Inflammatory macrophage treated with lipopolysaccharide for 1 hour (primary cell): ENCODE measurements around the gene FAM229B.
"Not testable (repeated sequence)": the region's sequence is repeated elsewhere in the genome, so short reads cannot be mapped to it uniquely, and the experiment has no call there.

Experiments used
- DNase-seq, 2 donors: peaks; one replicate each; pipeline ENCODE4 v3.0.0-alpha.2; 2020 to 2022

The FAM229B gene, protein sequence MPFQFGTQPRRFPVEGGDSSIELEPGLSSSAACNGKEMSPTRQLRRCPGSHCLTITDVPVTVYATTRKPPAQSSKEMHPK

DNA sequence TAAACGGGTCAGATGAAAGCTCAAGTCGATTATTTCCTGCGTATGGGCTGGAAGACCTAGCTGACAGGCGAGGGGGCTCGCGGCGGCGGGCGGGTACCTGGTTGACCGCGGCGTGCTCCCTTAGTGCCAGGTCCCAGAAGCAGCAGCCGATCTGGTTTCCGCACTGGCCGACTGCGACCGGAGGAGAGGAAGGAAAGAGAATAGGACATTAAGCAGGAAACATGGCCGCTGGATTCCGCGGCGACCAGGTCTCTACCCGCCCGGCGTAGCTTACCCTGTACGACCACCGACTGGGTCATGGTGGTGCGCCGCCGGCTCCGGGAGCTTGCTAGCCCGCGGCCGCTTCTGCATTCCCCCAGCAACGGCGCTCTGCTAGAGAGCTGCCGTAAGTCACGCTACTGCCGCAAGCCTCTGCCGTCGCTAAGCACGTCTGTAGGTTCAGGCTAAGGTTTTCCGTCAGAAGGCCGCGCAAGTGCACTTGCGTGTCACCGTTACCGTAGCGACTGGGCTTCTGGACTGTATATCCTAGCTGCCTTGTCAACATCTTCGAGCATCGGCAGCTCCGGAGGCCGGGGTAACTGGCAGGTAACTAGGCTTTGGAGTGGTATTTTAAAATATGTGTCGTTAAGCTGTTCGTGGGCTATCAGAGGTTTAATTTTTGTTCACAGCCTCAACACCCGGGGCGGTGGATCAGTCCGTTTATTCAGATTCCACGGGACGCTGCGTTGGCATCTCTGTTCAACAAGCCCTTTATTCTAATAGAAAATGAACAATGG, at the start of gene FAM229B, which contains the start of gene TUBE1:
FAM229B (plus strand) TSS at position 456 of the 776 bp plus-strand sequence. CDS start 11,693 bp downstream, outside the sequence.
TUBE1 (minus strand) TSS at position 347 of the 776 bp plus-strand sequence; CDS start at position 299, 48 bp downstream.
- DNase-seq, result peak; percentile 87 to 91

DNA sequence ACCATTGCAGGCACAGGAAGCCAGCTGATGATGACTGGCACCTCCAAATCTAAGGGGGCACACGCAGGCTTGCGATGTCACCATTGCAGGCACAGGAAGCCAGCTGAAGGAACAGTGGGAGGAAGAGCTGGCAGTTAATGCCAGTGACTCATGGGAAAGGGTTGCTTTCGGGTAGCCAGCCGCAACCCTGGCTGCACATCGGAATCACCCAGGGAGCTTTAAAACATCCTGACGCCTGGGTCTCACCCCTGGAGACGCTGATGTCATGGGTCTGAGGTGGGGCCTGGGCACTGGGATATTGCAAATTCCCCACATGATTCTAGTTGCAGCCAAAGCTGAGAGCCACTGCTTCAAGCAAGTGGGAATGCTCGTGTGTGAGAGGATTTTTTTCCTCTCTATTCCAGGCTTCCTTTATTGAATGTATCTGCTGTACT, 49.6 kb upstream of the FAM229B start:
- DNase-seq, result peak; percentile 75 to 89

DNA sequence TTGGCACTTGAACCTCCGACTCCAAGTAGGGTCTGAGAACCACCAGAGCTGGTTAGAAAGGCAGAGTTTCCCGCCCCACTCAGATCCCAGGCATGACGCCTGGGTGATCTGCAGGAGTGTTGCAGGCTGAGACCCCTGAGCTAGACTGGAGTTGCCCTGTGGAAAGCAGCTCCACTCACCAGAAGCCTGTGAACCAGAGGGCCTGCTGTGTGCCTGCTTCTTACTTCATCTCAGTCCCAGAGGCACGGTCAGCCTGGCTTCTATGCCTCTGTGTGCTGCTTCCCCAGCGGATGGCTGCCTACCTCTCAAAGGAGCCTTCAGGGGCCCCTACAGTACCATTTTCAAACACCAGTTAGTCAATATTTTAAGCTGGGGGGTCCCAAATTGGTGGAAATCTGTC, 49.1 kb upstream of the FAM229B start:
- no peak for DNase-seq

DNA sequence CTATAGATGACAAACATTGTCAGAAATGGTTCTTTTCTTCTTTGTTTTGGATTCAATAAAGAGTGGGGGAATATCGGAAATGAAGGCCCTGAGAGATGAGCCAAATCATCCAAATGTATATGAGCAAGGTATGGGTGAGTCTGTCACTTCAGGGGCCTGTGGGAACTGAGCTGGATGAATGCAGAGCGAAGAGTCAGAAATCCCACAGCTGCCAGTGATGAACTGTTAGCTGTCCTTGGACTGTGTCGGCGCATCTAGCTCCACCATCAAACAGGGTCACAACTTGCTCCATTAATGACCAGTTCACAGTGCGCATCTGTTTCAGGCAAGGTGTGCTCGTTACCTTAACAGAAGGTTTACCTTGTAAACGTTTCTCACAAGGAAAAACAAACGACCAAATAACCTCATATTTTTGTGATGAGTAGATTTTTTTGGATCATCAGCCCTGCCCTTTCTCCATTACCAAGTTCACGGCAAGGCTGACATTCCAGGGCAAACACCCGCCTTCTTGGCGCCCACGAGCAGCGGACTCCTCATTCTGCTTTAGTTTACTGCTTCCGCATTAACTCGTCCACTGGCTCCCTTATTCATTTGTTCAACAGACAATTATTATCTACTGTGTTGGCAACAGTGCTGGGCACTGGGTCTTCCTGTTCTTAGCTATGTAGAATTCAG, 48.5 kb upstream of the FAM229B start:
- no peak for DNase-seq

DNA sequence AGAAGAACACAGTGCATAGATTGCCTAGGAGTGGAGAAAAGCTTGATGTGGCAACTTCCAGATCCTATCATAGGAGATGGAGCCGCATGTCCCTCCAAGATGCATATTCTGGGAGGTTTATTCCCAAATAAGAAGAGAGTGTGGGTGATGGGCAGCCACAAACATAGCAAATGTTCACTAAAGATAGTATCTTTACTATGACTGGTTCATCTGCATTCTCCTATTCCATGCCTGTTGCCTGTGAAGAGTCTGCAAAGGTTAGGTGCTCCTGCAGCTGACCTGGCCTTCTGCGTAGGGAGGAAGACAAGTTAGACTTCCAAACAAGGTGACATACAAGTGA, 48.0 kb upstream of the FAM229B start:
- DNase-seq, result no peak

DNA sequence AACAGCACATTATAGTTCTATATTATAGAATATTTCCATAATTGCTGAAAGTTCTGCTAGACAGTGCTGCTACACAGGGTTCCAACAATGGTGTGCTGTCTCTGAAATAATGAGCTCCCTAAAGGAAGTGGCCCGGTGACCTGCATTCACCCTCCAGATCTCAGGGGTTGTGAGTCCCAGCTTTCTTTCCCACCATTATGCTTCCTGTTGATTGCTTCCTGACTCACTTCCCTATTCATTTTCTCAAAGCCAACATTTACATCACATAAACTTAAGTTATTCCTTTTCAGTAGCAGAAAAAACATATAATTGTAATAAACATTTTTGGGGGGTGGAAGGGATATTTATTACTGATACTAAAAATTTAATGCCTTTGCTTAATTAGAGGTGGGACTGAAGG, 46.4 kb upstream of the FAM229B start:
- peak in 1 of 2 donors; percentile 25 for DNase-seq

DNA sequence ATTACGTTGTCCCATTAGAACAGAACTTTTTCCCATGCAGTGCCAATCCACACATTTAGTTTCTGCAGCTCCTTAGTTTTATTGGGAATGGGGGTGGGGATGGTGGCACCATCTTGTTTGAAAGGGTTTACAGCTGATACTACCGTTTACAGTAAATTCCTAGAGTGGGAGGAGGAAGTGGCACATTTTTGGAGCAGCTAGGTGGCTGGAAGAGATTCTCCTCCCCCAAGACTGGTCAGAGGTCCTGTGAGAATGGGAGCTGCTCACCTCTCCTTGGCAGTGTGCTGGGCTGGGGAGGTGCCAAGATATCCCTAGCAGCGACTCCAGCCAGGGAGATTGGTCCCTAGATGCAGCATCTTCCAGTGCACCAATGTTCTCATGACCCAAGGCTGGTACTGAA, 45.9 kb upstream of the FAM229B start:
- no peak for DNase-seq

DNA sequence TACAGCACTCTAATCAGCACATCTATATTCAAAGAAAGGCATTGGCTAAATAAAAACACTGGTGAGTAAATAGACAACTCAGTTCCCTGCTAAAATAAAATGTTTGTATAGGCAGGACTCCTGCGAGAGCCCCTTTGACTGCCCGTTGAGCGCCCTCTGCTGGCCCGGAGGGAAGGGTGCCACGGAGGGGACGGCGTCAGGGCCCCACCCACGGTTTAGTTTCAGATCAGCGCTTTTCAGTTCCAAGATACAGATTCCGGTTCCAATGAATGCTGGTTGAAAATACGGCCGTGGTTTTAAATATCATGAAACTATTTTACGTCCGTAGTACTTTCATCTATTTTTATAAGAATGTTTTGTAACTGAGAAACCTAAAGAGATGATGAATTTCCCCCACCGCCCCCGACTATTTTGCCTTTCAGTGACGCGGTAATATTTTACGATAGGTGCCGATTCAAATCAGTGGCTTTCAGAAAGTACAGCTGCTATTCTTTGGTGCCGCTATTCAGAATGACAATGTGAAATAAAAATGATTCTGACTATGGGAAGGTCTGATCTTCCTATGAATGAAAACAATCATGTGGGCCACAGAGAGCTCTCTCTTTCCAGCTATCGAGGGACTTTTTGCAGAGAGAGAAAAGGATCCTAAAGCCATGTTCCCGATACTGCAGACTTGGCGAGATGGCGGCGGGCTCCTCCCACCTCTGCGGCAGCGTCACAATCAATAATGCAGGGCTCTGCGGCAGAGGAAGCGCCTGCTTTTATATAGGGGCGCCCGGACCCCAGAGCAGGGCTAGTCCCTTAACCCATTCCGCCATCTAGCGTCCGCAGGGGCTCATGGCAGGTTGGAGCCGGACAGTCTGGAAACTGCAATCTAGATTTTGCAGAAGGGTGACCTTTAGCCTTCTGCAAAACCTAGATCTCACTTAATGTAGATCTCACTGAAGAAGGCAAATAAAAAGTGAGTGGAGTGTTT, 44.1 kb upstream of the FAM229B start:
- peak; percentile 87 to 98 for DNase-seq

DNA sequence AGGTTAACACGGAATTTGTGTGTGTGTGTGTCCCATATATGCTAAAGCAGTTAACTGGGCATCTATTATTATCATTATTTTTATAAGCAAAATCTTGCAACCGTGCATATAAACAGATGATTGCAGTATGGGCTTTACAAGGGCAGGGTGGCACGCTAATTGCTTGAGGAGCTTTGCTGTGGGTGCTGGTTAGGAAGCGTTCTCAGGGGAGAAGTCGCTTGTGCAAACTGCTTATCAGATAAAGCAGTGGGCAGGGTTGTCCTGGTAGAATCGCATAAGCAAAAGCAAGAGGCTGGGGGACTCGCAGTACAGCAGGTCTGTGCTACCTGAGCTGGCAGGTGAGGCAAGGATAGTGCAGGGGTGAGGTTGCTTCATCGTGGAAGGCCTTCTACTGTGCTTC, 43.2 kb upstream of the FAM229B start:
- DNase-seq, result no peak

DNA sequence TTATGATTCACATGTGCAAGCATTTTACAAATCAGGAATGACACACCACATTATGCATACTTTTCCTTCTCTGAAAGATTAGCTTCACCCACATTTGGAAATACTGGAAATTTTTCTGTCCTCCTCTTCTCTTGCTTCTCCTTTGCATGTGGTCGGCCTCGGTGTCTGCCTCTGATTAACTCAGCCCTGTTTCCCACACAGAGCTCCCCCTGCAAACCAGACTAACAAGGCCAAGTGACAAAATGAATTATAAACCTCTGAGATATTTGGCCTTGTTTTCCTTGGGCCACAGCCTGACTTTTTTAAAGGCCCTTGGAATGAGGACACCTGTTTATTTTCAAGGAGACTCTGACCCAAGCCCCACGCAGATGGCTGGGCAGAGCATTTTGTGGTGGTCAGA, 42.5 kb upstream of the FAM229B start:
- DNase-seq, result peak; percentile 75 to 85

DNA sequence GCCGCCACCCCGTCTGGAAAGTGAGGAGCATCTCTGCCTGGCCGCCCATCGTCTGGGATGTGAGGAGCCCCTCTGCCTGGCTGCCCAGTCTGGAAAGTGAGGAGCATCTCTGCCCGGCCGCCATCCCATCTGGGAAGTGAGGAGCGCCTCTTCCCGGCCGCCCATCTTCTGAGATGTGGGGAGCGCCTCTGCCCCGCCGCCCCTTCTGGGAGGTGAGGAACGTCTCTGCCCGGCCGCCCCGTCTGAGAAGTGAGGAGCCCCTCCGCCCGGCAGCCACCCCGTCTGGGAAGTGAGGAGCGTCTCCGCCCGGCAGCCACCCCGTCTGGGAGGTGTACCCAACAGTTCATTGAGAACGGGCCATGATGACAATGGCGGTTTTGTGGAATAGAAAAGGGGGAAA, 39.9 kb upstream of the FAM229B start:
- not testable (repeated sequence) for DNase-seq

DNA sequence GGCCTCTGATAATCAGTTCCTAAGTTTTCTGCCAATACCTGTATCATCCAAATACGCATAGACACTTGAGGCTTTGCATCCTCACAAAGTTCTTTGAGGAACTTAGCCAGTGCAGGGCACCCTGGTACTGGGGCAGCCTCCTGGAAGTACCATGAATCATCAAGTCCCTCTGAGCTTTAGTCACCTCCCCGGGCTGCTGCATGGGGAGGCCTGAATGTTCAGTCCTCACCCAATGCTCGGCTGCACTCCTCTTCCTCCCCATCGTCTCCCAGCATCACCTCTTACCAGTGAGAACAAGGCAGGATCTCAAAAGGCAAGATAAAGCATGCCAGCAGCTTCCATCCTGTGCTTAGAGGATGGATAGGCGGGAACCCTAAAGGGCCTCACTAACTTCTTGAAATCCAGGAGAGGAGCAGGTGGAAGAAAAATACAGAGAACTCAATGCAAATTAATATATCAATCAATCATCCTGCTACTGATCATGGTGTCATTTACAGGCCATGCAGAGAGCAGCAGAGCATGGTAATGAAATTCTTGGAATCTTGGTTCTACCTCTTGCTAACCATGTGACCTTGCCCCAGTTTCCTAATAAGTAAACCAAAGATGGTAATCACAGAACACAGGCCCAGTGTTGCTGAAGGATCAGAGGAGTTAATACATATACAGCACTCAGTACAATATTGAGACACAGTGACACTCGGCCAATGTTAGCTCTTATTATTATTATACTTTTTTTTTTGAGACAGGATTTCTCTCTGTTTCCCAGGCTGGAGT, 38.2 kb upstream of the FAM229B start:
- DNase-seq, result peak; percentile 23 to 66

DNA sequence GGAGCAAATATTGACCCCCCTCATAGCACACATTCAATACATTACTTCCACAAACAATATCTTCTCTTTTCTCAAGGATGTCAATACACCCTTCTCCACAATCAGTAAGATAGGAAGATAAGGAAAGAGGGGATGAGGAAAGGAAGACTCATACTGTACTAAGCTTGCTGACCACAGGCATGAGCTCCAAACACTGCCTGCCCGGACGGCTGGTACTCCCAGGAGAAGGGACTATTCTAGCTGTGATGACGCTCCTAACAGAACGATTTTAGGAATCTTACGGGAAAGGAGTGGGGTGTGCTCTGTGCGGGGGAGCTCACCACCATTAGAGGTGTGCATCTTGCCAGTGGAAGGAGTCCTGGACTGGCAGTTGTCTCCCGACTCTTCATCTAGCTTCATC, 37.4 kb upstream of the FAM229B start:
- no peak for DNase-seq

DNA sequence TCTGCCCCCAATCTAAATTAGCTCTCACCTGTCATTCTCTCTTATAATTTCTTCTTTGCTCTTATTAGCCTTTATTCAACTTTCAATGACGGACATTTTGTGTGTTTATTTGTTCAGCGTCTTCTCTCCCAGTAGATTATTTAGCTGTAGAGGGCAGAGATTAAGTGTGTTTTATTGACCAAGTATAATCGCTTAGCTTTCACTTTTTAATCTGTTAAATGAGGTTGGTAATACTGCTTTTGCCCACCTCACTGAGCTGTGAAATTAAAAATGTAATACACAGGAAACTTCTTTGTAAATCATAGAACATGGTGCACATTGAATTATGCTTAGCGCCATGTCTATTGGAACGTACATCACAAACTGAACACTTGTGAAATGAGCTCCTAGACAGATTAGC, 37.0 kb upstream of the FAM229B start:
- DNase-seq, result no peak

DNA sequence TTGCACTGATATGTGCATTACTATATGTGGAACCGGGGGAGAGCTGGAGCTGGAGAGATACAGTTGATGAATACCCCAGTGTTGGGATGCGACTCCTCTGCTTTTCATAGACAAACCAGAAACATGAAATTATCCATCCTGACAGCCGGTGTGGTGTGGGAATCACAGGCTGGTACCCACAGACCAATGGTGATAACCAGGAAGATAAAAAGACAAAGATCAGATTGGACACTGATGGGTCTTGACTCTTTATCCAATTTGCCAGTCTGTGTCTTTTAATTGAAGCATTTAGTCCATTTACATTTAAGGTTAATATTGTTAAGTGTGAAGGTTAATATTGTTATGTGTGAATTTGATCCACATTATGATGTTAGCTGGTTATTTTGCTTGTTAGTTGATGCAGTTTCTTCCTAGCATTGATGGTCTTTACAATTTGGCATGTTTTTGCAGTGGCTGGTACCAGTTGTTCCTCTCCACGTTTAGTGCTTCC, 36.1 kb upstream of the FAM229B start:
- DNase-seq, result not testable (repeated sequence)

DNA sequence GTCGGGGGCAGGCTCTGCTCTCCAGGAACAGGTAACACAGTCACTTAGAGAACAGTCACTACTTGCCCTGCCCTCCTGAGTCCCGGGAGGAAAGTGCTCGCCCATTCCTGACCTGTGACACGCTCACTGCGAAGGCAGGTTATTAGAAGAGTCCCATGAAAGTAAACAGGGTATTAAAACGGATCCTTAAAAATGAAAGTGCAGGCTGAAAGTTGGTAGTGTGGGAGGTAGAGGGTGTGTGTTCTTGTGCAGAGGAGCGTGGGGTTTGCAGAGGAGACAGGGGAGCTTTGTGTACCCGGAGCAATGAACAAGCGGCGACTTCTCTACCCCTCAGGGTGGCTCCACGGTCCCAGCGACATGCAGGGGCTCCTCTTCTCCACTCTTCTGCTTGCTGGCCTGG, 33.4 kb upstream of the FAM229B start, which contains the start of gene CCN6:
CCN6 (plus strand) TSS at position 104 of the 400 bp plus-strand sequence; CDS start at position 358, 254 bp downstream.
- DNase-seq, result no peak

DNA sequence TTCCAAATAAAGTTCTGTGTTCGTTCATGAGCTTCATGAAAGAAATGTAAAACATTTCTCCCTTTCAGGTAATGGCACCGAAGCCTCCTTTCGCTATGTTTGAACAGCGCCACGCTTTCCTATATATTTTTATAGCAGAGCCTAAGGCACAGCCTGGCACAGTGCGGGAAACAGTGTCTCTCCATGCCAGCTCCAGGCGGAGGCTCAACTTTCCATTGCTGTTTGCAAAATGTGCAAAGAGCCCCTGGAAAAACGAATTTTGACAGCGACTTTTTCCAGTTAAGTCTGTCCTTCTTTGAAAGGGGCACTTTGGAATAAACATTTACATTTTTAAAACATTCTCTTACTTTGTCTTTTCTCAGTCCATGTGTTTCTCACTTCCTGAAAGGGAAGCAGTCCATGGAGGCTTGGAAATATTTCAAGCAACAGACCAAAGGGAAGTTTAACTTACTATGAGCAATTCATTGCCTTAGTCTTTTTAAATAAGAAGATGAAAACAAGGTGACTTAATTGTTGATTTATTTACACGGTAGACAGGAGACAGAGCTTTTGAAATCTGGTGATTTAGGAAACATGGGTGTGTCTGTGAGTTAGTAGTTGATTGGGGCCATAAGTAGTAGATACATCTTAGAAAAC, 32.7 kb upstream of the FAM229B start:
- no peak for DNase-seq

DNA sequence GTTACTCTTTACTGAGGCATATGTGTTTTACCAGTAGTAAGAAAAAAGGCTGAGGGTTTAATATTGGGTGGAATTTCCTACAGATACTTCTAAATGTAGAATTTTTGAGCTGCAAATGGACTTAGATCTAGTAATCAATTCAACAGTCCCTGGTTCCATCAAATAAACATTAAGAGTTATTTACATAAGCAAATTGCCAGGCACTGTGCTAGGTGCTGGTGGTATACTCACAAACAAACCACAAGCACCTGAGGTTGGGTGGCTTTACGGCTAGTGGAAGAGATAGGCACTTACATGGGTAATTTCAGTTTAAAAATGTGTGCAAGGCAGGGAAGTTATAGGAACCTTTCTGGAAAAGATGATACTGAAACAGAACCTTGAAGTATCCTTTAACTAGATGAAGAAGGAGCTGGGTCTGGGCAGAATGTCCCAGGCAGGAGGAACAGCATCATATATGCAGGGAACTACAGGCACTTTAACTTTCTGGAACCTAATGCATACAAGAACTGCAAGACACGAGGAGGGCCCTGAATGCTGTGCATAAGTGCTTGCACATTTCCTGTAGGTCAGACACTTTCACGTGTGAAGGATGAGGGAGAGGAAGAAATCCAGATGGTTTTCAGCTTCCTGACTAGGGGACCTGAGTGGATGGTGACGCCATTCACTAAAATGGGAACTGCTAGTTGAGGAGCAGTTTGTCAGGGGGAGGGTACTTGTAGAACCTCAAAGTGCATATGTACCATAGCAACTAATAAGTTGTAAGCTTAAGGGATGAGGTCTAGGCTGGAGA, 29.0 kb upstream of the FAM229B start:
- no peak for DNase-seq

DNA sequence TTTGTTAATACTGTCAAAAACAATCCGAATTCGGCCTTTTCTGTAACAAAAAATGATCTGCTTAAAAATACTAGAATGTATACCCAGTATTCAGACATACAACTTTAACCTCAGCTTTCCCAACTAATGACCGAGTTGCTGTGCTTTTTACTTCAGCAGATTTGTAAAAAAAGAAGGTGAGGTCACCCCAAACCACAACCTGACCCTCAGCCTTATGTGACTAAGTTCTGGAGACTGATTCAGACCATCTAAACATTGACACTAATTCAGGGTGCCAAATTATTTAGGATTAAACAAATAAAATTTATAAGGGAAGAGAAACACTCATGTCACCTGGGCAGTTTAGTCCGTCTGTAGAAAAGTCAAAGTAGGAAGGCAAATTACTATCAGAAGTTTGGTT, 25.8 kb upstream of the FAM229B start:
- DNase-seq, result no peak

DNA sequence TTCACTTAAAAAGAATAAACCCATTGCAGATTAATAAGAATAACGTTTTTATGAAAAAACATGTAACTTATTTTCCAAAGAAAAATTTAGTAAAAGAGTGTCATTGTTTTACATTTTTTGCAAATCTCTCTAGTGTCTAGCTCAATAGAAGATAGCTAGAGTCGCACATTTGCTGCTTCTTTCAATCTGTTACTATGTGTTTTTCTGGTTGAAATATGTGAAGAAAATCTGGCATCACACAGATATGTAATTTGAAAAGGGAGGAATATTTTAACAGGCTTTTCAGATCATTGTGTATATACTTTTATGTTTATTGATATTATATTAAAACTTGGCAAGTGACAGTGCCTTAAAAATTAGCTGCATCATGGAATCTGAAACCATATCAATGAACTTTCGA, 24.4 kb upstream of the FAM229B start:
- DNase-seq, result no peak
